Measurements from ENCODE around the gene CBX4. TPM values are rescaled to one million over a fixed set of nuclear protein-coding genes. Genes with fewer than 3 reads are reported as not detected.

Gene CBX4
- total RNA-seq, 4 donors from 2014 or later: 3.0 to 9.0 (median 5.3) TPM

- DNase-seq (no peak), ATAC-seq (no peak)
- in situ Hi-C loops (cut with MboI; ENCODE audit: low sequenced_read_pairs in 4 of 4): no loop called here
- H3K27ac ChIP-seq: no peak overlapping the region
- H3K36me3 ChIP-seq: no peaks in the 10 kb centered on the region
- TF ChIP-seq POLR2A (IDR thresholded peaks at IDR 0.05) (no peak), CTCF (IDR thresholded peaks at IDR 0.05 in 4 of 5, conservative IDR thresholded peaks at IDR 0.05 in 1 of 5) (no peak)
- H3K27me3 ChIP-seq: peaks cover 0 to 7% (median 4%) of the 10 kb centered on the region in 3 donors
- no peaks in the 10 kb centered on the region for H3K4me1 ChIP-seq
- no peaks in the 10 kb centered on the region for H3K9me3 ChIP-seq
- no peak overlapping the region for H3K4me3 ChIP-seq
- intact Hi-C loops (cut with DNase I; ENCODE audit: low total_unique reads): no loop called here
These were observed 34.3 kb upstream of the CBX4 start for GRCh38 chr17:79873583-79873982.

- H3K27me3 ChIP-seq: peaks cover 0 to 5% (median 4%) of the 10 kb centered on the region in 3 donors
- intact Hi-C loops (cut with DNase I; ENCODE audit: low total_unique reads) (no loop called here), in situ Hi-C loops (cut with MboI; ENCODE audit: low sequenced_read_pairs in 4 of 4) (no loop called here)
These were observed 33.5 kb upstream of the CBX4 start for GRCh38 chr17:79872762-79873161.

GRCh38 chr17:79871131-79871530 lies 31.9 kb upstream of the CBX4 start:
- in situ Hi-C loops (cut with MboI; ENCODE audit: low sequenced_read_pairs in 4 of 4) (no loop called here), intact Hi-C loops (cut with DNase I; ENCODE audit: low total_unique reads) (no loop called here)
- DNase-seq: no peak
- no peak for ATAC-seq
- no peak overlapping the region for H3K27ac ChIP-seq
- no peaks in the 10 kb centered on the region for H3K4me1 ChIP-seq
- H3K36me3 ChIP-seq: no peaks in the 10 kb centered on the region
- H3K4me3 ChIP-seq: no peak overlapping the region
- peaks cover 0 to 5% (median under 1%) of the 10 kb centered on the region in 3 donors for H3K27me3 ChIP-seq
- TF ChIP-seq CTCF (IDR thresholded peaks at IDR 0.05 in 4 of 5, conservative IDR thresholded peaks at IDR 0.05 in 1 of 5): no peak
- TF ChIP-seq POLR2A (IDR thresholded peaks at IDR 0.05): no peak
- H3K9me3 ChIP-seq: no peaks in the 10 kb centered on the region

More at GRCh38 chr17:79872762-79873161, 33.5 kb upstream of the CBX4 start:
- Histone ChIP-seq H3K4me3 (no peak overlapping the region), H3K27ac (no peak overlapping the region), H3K4me1 (no peaks in the 10 kb centered on the region), H3K9me3 (no peaks in the 10 kb centered on the region), H3K36me3 (no peaks in the 10 kb centered on the region)
- ATAC-seq (no peak), DNase-seq (no peak)
- TF ChIP-seq POLR2A (IDR thresholded peaks at IDR 0.05): no peak
- no peak for TF ChIP-seq CTCF (IDR thresholded peaks at IDR 0.05 in 4 of 5, conservative IDR thresholded peaks at IDR 0.05 in 1 of 5)

- H3K4me1 ChIP-seq: no peaks in the 10 kb centered on the region
- H3K27ac ChIP-seq: no peak overlapping the region
- H3K9me3 ChIP-seq: no peaks in the 10 kb centered on the region
- TF ChIP-seq CTCF (IDR thresholded peaks at IDR 0.05 in 4 of 5, conservative IDR thresholded peaks at IDR 0.05 in 1 of 5): no peak
- no peak for TF ChIP-seq POLR2A (IDR thresholded peaks at IDR 0.05)
- peaks cover 0 to 7% (median 6%) of the 10 kb centered on the region in 3 donors for H3K27me3 ChIP-seq
- in situ Hi-C loops (cut with MboI; ENCODE audit: low sequenced_read_pairs in 4 of 4): no loop called here
- no peaks in the 10 kb centered on the region for H3K36me3 ChIP-seq
- ATAC-seq (no peak), DNase-seq (no peak)
- intact Hi-C loops (cut with DNase I; ENCODE audit: low total_unique reads): no loop called here
- H3K4me3 ChIP-seq: no peak overlapping the region
These were observed 31.3 kb upstream of the CBX4 start for GRCh38 chr17:79870540-79870939.

Data from gastrocnemius medialis (tissue), 4 donors.